GM10266 (cell line): ENCODE data around the gene RSAD1.

ENCODE experiments used
- DNase-seq: peaks from one replicate; pipeline ENCODE4 v3.0.0; 2012; ENCODE audit errors: extremely low spot score
- CTCF ChIP-seq: IDR thresholded peaks from 2 replicates; pipeline ENCODE4 v1.5.1; 2012; ENCODE audit warnings: mild to moderate bottlenecking, low read depth; ENCODE audit not compliant: control insufficient read depth, insufficient read depth; ENCODE audit errors: missing control alignments

Gene RSAD1

DNA sequence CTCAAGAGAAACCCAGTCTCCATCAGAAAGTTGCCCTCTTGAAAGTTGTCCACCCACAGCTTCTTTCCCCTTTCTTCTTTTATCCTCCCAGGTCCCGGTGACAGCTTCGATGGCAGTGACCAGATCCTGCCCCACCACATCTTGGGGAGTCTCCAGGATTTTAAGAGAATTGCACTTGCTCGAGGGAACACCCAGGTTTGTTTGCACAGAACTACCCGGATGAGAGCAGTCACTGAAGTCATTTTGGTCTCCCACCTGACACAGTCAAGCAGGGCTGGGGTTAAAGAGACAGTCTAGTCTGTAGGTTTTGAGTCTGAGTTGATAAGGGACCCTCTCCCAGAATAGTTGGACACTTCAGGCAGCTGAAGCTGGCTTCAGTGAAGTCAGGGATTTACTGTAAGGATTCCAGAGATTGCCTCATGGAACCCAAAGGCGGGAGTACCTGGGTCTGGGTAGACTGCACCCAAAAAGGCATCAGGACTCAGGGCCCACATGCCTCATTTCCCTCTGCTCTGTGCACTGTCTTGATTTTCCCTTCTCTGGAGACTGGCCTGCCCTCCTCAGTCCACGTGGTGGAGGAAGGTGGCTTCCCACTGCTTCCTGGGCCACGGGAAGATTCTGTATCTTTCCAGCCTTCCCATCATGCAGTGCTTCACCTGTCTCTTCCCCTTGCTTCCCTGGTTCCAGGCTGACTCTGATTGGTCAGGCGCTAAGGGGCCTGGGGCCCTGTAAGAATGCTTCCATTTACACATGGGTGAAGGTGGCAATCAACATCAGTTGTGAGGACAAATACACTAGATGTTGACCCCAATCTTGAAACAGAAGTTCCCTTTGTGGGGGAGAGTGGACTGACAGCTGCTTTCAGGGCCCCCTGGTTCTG, 39.1 kb downstream of the RSAD1 start:
- TF ChIP-seq CTCF: no peak
- no peak for DNase-seq

DNA sequence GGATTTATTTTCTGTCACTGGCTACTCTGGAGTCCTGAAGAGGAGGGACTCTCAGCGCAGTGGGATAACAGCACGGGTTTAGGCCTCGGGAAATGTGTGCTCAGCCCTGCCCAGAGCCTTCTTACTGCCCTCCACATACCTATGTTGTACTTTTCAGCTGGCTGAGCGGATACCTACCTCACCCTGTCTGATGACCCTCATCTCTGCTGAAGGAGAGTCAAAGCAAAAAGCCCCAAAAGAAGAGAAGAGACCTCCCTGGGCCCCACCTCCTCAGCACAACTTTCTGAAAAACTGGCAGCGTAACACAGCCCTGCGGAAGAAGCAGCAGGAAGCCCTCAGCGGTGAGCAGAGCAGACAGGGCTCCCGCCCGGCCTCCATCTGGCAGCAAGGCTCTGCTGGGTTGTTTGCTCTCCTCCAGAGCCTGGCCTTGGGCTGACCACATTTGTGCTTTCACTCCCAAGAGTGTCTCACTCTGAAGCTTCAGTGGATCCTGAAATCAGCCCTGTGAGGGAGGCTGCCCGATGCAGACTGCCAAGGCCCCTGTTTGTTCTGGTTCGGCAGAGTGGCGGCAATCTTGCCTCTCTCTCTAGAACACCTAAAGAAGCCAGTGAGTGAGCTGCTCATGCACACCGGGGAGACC, 39.8 kb downstream of the RSAD1 start:
- DNase-seq: no peak
- no peak for TF ChIP-seq CTCF

GRCh38 chr17:50519141-50519834, 40.6 kb downstream of the RSAD1 start:
- no peak for TF ChIP-seq CTCF
- DNase-seq: no peak

GRCh38 chr17:50520483-50520882, 41.8 kb downstream of the RSAD1 start:
- DNase-seq: no peak
- TF ChIP-seq CTCF: no peak

GRCh38 chr17:50521514-50521913, 42.9 kb downstream of the RSAD1 start:
- no peak for DNase-seq
- no peak for TF ChIP-seq CTCF

- no peak for DNase-seq
- no peak for TF ChIP-seq CTCF
Measured at GRCh38 chr17:50522766-50523165, 44.1 kb downstream of the RSAD1 start.

DNA sequence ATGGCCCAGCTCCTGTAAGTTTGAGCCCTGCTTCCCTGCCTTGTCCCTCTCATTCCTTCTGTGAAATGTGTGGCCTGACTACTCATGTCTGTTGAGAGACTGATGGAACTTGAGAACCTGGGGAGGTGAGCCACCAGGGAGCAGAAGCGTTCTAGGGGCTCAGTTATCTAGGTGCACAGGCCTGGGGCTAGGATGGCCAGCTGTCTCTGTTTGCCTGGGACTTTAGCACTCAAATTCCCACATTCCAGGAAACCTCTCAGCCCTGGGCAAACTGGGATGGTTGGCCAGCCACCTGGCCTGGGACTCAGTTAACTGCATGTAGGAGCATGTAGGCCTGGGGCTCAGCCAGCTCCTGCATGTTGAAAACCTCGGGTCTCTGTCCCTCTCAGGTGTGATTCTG, 44.5 kb downstream of the RSAD1 start:
- no peak for DNase-seq
- no peak for TF ChIP-seq CTCF
